K562 (cell line): ENCODE results near the gene SLC4A2. TPM values are rescaled to one million over a fixed set of nuclear protein-coding genes. Genes with fewer than 3 reads are reported as not detected.
A peak's percentile ranks its signal among the peaks of the same experiment; 100 is the strongest.

Source experiments
- ARID4B ChIP-seq: sonication (generic); formaldehyde crosslinking; IDR thresholded peaks from 2 replicates; pipeline ENCODE4 v1.8.0; 2022; ENCODE audit warnings: mild to moderate bottlenecking, missing genetic modification reagents
- ATF1 ChIP-seq, 2 experiments: fragments of 450-650 bp in 1 of 2; IDR thresholded peaks; 2 replicates each; pipeline ENCODE4 v1.6.1; 2016; ENCODE audit warnings: missing compliant biosample characterization in 1 of 2, missing genetic modification characterization in 1 of 2
- BDP1 ChIP-seq: IDR thresholded peaks from 3 replicates; pipeline ENCODE4 v1.6.1; 2011; ENCODE audit not compliant: insufficient read length, insufficient read depth
- BHLHE40 ChIP-seq: IDR thresholded peaks from 2 replicates; pipeline ENCODE4 v1.6.1; 2011; ENCODE audit warnings: low read length, improper control_type of control experiment
- CHD2 ChIP-seq: IDR thresholded peaks from 2 replicates; pipeline ENCODE4 v1.6.1; 2011; ENCODE audit warnings: low read depth, low read length
- ERF ChIP-seq: fragments of 450-650 bp; formaldehyde crosslinking; IDR thresholded peaks from 2 replicates; pipeline ENCODE4 v1.4.0; 2020; ENCODE audit warnings: mild to moderate bottlenecking, mixed read lengths
- HDAC1 ChIP-seq, 2 experiments: fragments of 450-650 bp; IDR thresholded peaks; 2 replicates each; pipeline ENCODE4 v1.6.1; 2016 to 2017; ENCODE audit warnings: inconsistent platforms in 1 of 2, mild to moderate bottlenecking in 1 of 2, moderate library complexity in 1 of 2
- KLF13 ChIP-seq: fragments of 450-650 bp; IDR thresholded peaks from 2 replicates; pipeline ENCODE4 v1.6.1; 2016; ENCODE audit warnings: missing genetic modification characterization, low read depth, mild to moderate bottlenecking, missing compliant biosample characterization, moderate library complexity, borderline replicate concordance
- MIER1 ChIP-seq: fragments of 450-650 bp; IDR thresholded peaks from 2 replicates; pipeline ENCODE4 v1.6.1; 2016; ENCODE audit warnings: antibody characterized with exemption, mild to moderate bottlenecking, low read depth
- MTA3 ChIP-seq: fragments of 450-650 bp; formaldehyde crosslinking; IDR thresholded peaks from 2 replicates; pipeline ENCODE4 v1.6.1; 2017; ENCODE audit warnings: mild to moderate bottlenecking, borderline replicate concordance
- POLR2G ChIP-seq: fragments of 200-400 bp; formaldehyde crosslinking; IDR thresholded peaks from 2 replicates; pipeline ENCODE4 v1.6.1; 2017; ENCODE audit warnings: low read depth, mild to moderate bottlenecking, antibody characterized with exemption, low read length, moderate library complexity
- RBFOX2 ChIP-seq: fragments of 200-400 bp; formaldehyde crosslinking; IDR thresholded peaks from 2 replicates; pipeline ENCODE4 v1.6.1; 2017; ENCODE audit warnings: low read depth, mild to moderate bottlenecking, low read length, moderate library complexity
- SMARCA5 ChIP-seq: fragments of 450-650 bp; IDR thresholded peaks from 2 replicates; pipeline ENCODE4 v1.6.1; 2016
- THRAP3 ChIP-seq: fragments of 450-650 bp; IDR thresholded peaks from 2 replicates; pipeline ENCODE4 v1.6.1; 2016; ENCODE audit warnings: mild to moderate bottlenecking, inconsistent platforms, borderline replicate concordance
- XRCC5 ChIP-seq: fragments of 200-400 bp; formaldehyde crosslinking; IDR thresholded peaks from 2 replicates; pipeline ENCODE4 v1.6.1; 2017; ENCODE audit warnings: low read depth, mild to moderate bottlenecking, low read length
- ZBTB1 ChIP-seq: sonication (generic); formaldehyde crosslinking; IDR thresholded peaks from 2 replicates; pipeline ENCODE4 v1.8.1; 2023; ENCODE audit warnings: missing genetic modification reagents, low read depth, mild to moderate bottlenecking, borderline replicate concordance
- ZBTB17 ChIP-seq: fragments of 450-650 bp; formaldehyde crosslinking; IDR thresholded peaks from 2 replicates; pipeline ENCODE4 v1.4.0; 2020; ENCODE audit warnings: mild to moderate bottlenecking
- ZFX ChIP-seq: sonication (generic); formaldehyde crosslinking; IDR thresholded peaks from 2 replicates; pipeline ENCODE4 v1.8.0; 2022; ENCODE audit warnings: mild to moderate bottlenecking, missing genetic modification reagents, moderate library complexity
- ZNF175 ChIP-seq: fragments of 200-800 bp; sonication (Bioruptor generic); IDR thresholded peaks from 2 replicates; pipeline ENCODE4 v1.6.1; 2016; ENCODE audit warnings: low read depth, mild to moderate bottlenecking, missing genetic modification characterization, missing compliant biosample characterization
- ZNF23 ChIP-seq: fragments of 250-450 bp; sonication (Bioruptor Pico); IDR thresholded peaks from 2 replicates; pipeline ENCODE4 v1.4.0; 2020; ENCODE audit warnings: mild to moderate bottlenecking
- ZNF282 ChIP-seq: sonication (generic); formaldehyde crosslinking; IDR thresholded peaks from 2 replicates; pipeline ENCODE4 v1.8.1; 2023; ENCODE audit warnings: missing genetic modification reagents
- ZNF584 ChIP-seq: fragments of 200-800 bp; sonication (Bioruptor generic); IDR thresholded peaks from 2 replicates; pipeline ENCODE4 v1.6.1; 2016; ENCODE audit warnings: low read depth, mild to moderate bottlenecking, missing genetic modification characterization, missing compliant biosample characterization
- ZNF75A ChIP-seq: fragments of 450-650 bp; formaldehyde crosslinking; IDR thresholded peaks from 2 replicates; pipeline ENCODE4 v1.4.0; 2020; ENCODE audit warnings: mild to moderate bottlenecking
- polyA plus RNA-seq, 8 experiments: library from polyadenylated mRNA; depleted of rRNA in 4 of 8; stranded (reverse) in 5 of 8; unstranded in 3 of 8; fragments of >200 nt; fragmentation: Nextera tagmentation in 2 of 8; fragmentation: Illumina TruSeq in 1 of 8; extraction: Ambion mirVana in 2 of 8; extraction: Trizol in 1 of 8; gene quantifications; 2 replicates each; pipeline versions ENCODE4 v1.2.1 to v1.2.3, GENCODE V29; 2011 to 2014; ENCODE audit warnings: inconsistent platforms in 1 of 8, missing spikeins in 1 of 8
- total RNA-seq, 7 experiments: library from RNA; depleted of rRNA in 6 of 7; stranded (reverse); fragments of >200 nt in 6 of 7; fragmentation: Illumina TruSeq in 2 of 7; extraction: Trizol in 2 of 7; gene quantifications; 2 replicates each; pipeline versions ENCODE4 v1.2.1 to v1.2.3, GENCODE V29; 2011 to 2021; ENCODE audit warnings: low replicate concordance in 1 of 7
- TF ChIP-seq, protein P1 (sequence below): sonication (generic); formaldehyde crosslinking; IDR thresholded peaks from 2 replicates; pipeline ENCODE4 v1.9.0; 2022; ENCODE audit warnings: mild to moderate bottlenecking, missing genetic modification reagents
- TF ChIP-seq, protein P2 (sequence below): fragments of 450-650 bp; IDR thresholded peaks from 2 replicates; pipeline ENCODE4 v1.6.1; 2014; ENCODE audit warnings: low read depth, mild to moderate bottlenecking, moderate library complexity, borderline replicate concordance

SLC4A2 gene
- total and polyA plus RNA-seq, 9 of the 15 experiments (the other 6 are each of a cell fraction or from before 2014, with no cell fraction given) = 11.4 to 375 (median 130) TPM

DNA sequence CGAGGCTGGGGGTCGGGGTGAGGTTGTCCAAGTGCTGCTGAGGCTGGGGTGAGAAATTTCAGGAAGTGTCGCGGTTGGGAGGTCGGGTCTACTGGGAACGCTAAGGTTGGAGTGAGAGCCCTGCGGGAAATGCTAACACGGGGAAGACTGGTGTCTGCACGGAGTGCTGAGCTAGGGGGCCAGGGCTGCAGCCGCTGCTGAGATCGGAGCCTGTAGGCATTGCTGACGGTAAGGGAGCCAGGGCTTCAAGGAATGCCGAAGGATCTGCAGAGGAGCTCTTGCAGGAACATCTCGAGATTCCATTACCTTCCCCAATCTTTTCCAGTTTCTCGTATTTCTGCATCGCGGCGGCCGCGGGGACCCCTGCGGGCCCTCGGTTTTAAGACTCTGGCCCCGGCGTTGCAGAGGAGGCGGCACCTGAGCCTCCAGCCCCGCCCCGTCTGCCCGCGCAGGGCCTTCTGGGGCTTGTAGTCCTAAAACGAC is 1.8 kb upstream of the SLC4A2 start, which contains the start of gene CDK5 (continued):
- TF ChIP-seq, protein P1, sequence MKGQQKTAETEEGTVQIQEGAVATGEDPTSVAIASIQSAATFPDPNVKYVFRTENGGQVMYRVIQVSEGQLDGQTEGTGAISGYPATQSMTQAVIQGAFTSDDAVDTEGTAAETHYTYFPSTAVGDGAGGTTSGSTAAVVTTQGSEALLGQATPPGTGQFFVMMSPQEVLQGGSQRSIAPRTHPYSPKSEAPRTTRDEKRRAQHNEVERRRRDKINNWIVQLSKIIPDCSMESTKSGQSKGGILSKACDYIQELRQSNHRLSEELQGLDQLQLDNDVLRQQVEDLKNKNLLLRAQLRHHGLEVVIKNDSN (CRISPR knock-in tag) = 0 out of 2 replicates have a peak, but pooled peaks have one; percentile 4
- no peak for TF ChIP-seq POLR2G
- TF ChIP-seq BDP1 = no peak
- no peak for TF ChIP-seq RBFOX2
- TF ChIP-seq HDAC1 (IDR thresholded peaks at IDR 0.05) = no peak
- TF ChIP-seq ATF1 (CRISPR knock-in tag; IDR thresholded peaks at IDR 0.05) = no peak
- no peak for TF ChIP-seq ATF1 (tag; IDR thresholded peaks at IDR 0.05)
- no peak for TF ChIP-seq ZNF282 (CRISPR knock-in tag)
- no peak for TF ChIP-seq KLF13
- peak; percentile 93 for TF ChIP-seq ERF (CRISPR knock-in tag)
- TF ChIP-seq ZBTB17 (CRISPR knock-in tag) = no peak
- TF ChIP-seq, protein P2, sequence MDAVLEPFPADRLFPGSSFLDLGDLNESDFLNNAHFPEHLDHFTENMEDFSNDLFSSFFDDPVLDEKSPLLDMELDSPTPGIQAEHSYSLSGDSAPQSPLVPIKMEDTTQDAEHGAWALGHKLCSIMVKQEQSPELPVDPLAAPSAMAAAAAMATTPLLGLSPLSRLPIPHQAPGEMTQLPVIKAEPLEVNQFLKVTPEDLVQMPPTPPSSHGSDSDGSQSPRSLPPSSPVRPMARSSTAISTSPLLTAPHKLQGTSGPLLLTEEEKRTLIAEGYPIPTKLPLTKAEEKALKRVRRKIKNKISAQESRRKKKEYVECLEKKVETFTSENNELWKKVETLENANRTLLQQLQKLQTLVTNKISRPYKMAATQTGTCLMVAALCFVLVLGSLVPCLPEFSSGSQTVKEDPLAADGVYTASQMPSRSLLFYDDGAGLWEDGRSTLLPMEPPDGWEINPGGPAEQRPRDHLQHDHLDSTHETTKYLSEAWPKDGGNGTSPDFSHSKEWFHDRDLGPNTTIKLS = no peak
- peak; percentile 30; the same call in 1 of the 2 replicates for TF ChIP-seq XRCC5
- TF ChIP-seq ZNF75A = 0 out of 2 replicates have a peak, but pooled peaks have one; percentile 53
- no peak for TF ChIP-seq MTA3
- TF ChIP-seq ZBTB1 = no peak
- no peak for TF ChIP-seq MIER1
- no peak for TF ChIP-seq CHD2
- TF ChIP-seq THRAP3 = no peak
- TF ChIP-seq ARID4B = no peak
- TF ChIP-seq ZNF584 (CRISPR knock-in tag) = no peak
- no peak for TF ChIP-seq BHLHE40
- TF ChIP-seq ZFX = no peak
- TF ChIP-seq ZNF175 = no peak
- no peak for TF ChIP-seq SMARCA5
- TF ChIP-seq ZNF23 (CRISPR knock-in tag) = no peak
